OCI-LY7 (cell line): Measurements from ENCODE around the gene TAB2. TPM values are rescaled to one million over a fixed set of nuclear protein-coding genes. Genes with fewer than 3 reads are reported as not detected.

Source experiments
- BruUV-seq: library from RNA; stranded (reverse); fragments of 400-500 nt; replicated peaks from 2 replicates; lab custom pipeline; 2021; lab: Mats Ljungman, UMichigan
- CTCF ChIA-PET: fragments of 300-600 bp; sonication (Branson Sonifier 250); formaldehyde crosslinking; loops from one replicate; lab custom pipeline; 2022; ENCODE audit warnings: antibody characterized with exemption; ENCODE audit not compliant: unreplicated experiment; lab: Charles Lee
- POLR2A ChIA-PET: fragments of 300-600 bp; sonication (Branson Sonifier 250); formaldehyde crosslinking; loops from one replicate; lab custom pipeline; 2022; ENCODE audit warnings: antibody characterized with exemption; lab: Charles Lee
- DNase-seq: peaks from one replicate; pipeline ENCODE4 v3.0.0-alpha.2; 2015; ENCODE audit warnings: low spot score
- H2AFZ ChIP-seq: fragments of 200-600 bp; sonication (generic), shearing (Covaris generic); 2 replicates; pipeline ENCODE4 v1.6.1; 2014; ENCODE audit warnings: mild to moderate bottlenecking, antibody characterized with exemption, low read length, moderate library complexity
- H3K27ac ChIP-seq: fragments of 200-600 bp; sonication (generic); 2 replicates; pipeline ENCODE4 v1.5.1; 2014; ENCODE audit warnings: mixed run types, low read depth, mild to moderate bottlenecking, moderate library complexity, low read length, inconsistent platforms; ENCODE audit not compliant: poor library complexity, severe bottlenecking
- H3K36me3 ChIP-seq: fragments of 200-600 bp; sonication (generic); 2 replicates; pipeline ENCODE4 v1.6.1; 2014; ENCODE audit warnings: mild to moderate bottlenecking, antibody characterized with exemption, low read length, moderate library complexity, mixed read lengths; ENCODE audit not compliant: insufficient read depth
- H3K4me1 ChIP-seq: fragments of 200-600 bp; sonication (generic); 2 replicates; pipeline ENCODE4 v1.5.1; 2014; ENCODE audit warnings: mild to moderate bottlenecking, low read length; ENCODE audit not compliant: insufficient read depth, poor library complexity, severe bottlenecking
- H3K4me2 ChIP-seq: fragments of 200-600 bp; sonication (generic); 2 replicates; pipeline ENCODE4 v1.6.1; 2014; ENCODE audit warnings: mild to moderate bottlenecking, low read length
- H3K4me3 ChIP-seq: fragments of 200-600 bp; sonication (generic); 2 replicates; pipeline ENCODE4 v1.5.1; 2014; ENCODE audit warnings: mild to moderate bottlenecking, low read depth, low read length; ENCODE audit not compliant: poor library complexity, severe bottlenecking
- H3K79me2 ChIP-seq: fragments of 200-600 bp; sonication (generic); 2 replicates; pipeline ENCODE4 v1.6.1; 2016; ENCODE audit warnings: low read depth, mild to moderate bottlenecking, low read length, moderate library complexity, mixed read lengths; ENCODE audit not compliant: insufficient read depth
- H3K9me2 ChIP-seq: fragments of 200-600 bp; sonication (generic); 2 replicates; pipeline ENCODE4 v1.6.1; 2016; ENCODE audit warnings: mild to moderate bottlenecking, low read length, mixed read lengths; ENCODE audit not compliant: insufficient read depth
- H3K9me3 ChIP-seq: fragments of 200-600 bp; sonication (generic); 2 replicates; pipeline ENCODE4 v1.6.1; 2014; ENCODE audit warnings: mild to moderate bottlenecking, mixed run types, low read length, mixed read lengths
- H4K20me1 ChIP-seq: fragments of 200-600 bp; sonication (generic); 2 replicates; pipeline ENCODE4 v1.6.1; 2014; ENCODE audit warnings: mild to moderate bottlenecking, antibody characterized with exemption, low read length, moderate library complexity, mixed read lengths; ENCODE audit not compliant: insufficient read depth
- EZH2phosphoT487 ChIP-seq: fragments of 200-600 bp; sonication (generic); IDR thresholded peaks from 2 replicates; pipeline ENCODE4 v1.6.1; 2018; ENCODE audit warnings: low read depth, borderline replicate concordance, mild to moderate bottlenecking, mixed run types, antibody characterized with exemption, low read length, moderate library complexity, mixed read lengths
- intact Hi-C: fragments of 100-400 bp; cut with micrococcal nuclease; formaldehyde crosslinking; loops from one replicate; pipeline ENCODE4 v1.10.0; 2022; ENCODE audit not compliant: unreplicated experiment
- total RNA-seq, 2 experiments: library from RNA; depleted of rRNA in 1 of 2; stranded (reverse); fragments of >200 nt in 1 of 2; shearing (Covaris generic) in 1 of 2; gene quantifications; 2 replicates each; pipeline ENCODE4 v1.2.3, GENCODE V29; 2014 to 2022
- TF ChIP-seq, protein P1 (sequence below): fragments of 200-600 bp; sonication (generic); conservative IDR thresholded peaks from 2 replicates; pipeline ENCODE4 v1.5.1; 2014; ENCODE audit warnings: mild to moderate bottlenecking, antibody characterized with exemption, low read length, moderate library complexity, mixed read lengths

Gene TAB2
- total RNA-seq, 2 experiments from 2014 or later = 17.3 to 35.8 TPM

DNA sequence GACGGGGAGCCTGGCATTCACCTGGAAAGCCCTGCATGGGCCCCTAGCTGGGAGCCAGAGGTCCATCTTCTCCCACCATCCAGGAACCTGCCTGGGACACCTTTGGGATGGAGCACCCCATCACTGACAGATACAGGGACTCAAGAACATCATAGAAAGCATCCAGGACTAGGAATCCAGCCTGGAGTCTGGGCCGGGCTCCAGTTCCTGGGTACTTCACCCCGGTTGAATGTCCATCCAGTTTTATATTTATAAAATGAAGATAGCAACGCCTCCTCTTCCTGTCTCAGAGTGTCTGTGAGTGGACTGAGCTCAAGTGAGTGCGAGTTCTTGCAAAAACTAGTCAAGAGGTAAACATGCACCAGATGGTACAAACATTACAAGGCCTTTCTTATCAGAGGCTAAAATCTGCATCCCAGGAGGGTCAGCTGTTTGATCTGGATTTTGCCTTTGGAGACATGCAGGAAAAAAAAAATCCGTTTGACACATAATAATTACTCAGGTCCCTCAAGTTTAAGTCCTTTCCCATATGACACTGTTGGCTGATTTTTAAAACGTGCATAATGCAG lies 139.9 kb downstream of the TAB2 start:
- H3K4me1 ChIP-seq = no peaks in the 10 kb centered on the region
- no peaks in the 10 kb centered on the region for H3K79me2 ChIP-seq
- no peak overlapping the region for H3K4me3 ChIP-seq
- H3K27ac ChIP-seq = no peak overlapping the region
- ChIA-PET POLR2A (interaction anchor here (0.6 kb wide), 1 partner anchor 11 kb away, joined by 5 read pairs; no protein-coding TSS in a partner anchor), CTCF (no interaction called here)
- no peaks in the 10 kb centered on the region for H3K9me2 ChIP-seq
- BruUV-seq = no TSS peak
- H3K36me3 ChIP-seq = peaks cover 74% of the 10 kb centered on the region
- no peak overlapping the region for H2AFZ ChIP-seq
- H3K4me2 ChIP-seq = no peak overlapping the region
- H3K9me3 ChIP-seq = no peaks in the 10 kb centered on the region
- intact Hi-C loops = no loop called here
- TF ChIP-seq, protein P1, sequence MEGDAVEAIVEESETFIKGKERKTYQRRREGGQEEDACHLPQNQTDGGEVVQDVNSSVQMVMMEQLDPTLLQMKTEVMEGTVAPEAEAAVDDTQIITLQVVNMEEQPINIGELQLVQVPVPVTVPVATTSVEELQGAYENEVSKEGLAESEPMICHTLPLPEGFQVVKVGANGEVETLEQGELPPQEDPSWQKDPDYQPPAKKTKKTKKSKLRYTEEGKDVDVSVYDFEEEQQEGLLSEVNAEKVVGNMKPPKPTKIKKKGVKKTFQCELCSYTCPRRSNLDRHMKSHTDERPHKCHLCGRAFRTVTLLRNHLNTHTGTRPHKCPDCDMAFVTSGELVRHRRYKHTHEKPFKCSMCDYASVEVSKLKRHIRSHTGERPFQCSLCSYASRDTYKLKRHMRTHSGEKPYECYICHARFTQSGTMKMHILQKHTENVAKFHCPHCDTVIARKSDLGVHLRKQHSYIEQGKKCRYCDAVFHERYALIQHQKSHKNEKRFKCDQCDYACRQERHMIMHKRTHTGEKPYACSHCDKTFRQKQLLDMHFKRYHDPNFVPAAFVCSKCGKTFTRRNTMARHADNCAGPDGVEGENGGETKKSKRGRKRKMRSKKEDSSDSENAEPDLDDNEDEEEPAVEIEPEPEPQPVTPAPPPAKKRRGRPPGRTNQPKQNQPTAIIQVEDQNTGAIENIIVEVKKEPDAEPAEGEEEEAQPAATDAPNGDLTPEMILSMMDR = no peak
- TF ChIP-seq EZH2phosphoT487 = no peak
- no peaks in the 10 kb centered on the region for H4K20me1 ChIP-seq
- DNase-seq = no peak

DNA sequence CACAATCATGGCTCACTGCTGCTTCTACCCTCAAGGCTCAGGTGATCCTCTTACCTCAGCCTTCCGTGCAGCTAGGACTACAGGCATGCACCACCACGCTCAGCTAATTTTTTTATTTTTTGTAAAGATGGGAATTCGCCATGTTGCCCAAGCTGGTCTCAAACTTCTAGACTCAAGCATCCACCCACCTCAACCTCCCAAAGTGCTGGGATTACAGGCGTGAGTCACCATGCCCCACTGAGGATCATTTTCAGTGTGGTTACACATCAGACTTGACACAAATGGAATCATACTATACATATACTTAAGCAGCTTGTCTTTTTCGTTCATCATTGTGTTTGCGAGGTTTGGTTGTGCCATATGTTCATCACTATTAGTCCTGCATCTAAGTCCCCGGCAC lies 140.7 kb downstream of the TAB2 start:
- H3K4me1 ChIP-seq = no peaks in the 10 kb centered on the region
- no peaks in the 10 kb centered on the region for H4K20me1 ChIP-seq
- H2AFZ ChIP-seq = no peak overlapping the region
- ChIA-PET CTCF (no interaction called here), POLR2A (no interaction called here)
- TF ChIP-seq, protein P1 = no peak
- TF ChIP-seq EZH2phosphoT487 = no peak
- no TSS peak for BruUV-seq
- peaks cover 78% of the 10 kb centered on the region for H3K36me3 ChIP-seq
- no peaks in the 10 kb centered on the region for H3K9me3 ChIP-seq
- H3K4me2 ChIP-seq = no peak overlapping the region
- H3K9me2 ChIP-seq = no peaks in the 10 kb centered on the region
- H3K27ac ChIP-seq = no peak overlapping the region
- intact Hi-C loops = no loop called here
- no peak overlapping the region for H3K4me3 ChIP-seq
- H3K79me2 ChIP-seq = no peaks in the 10 kb centered on the region
- no peak for DNase-seq

DNA sequence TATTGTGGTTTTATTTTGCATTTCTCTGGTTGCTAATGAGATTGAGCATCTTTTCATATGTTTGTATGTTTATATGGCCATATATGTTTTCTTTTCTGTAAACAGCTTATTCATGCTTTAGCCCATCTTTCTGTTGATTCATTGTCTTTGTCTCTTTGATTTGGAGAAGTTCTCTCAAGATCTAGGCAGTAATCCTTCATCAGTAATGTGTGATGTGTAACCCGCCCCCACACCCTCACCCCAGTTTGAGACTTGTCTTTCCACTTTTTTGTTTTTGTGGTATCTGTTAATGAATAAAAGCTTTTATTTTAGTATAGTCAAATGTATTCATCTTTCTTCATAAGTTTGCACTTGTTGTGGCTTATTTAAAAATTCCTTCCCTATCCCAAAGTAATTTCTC lies 141.3 kb downstream of the TAB2 start:
- POLR2A ChIA-PET = interaction anchor here (1.0 kb wide), 1 partner anchor 24 kb away, joined by 3 read pairs; no protein-coding TSS in a partner anchor

More for the DNA sequence above, 141.3 kb downstream of the TAB2 start:
- no peak for TF ChIP-seq EZH2phosphoT487
- TF ChIP-seq, protein P1 = no peak
- Histone ChIP-seq H2AFZ (no peak overlapping the region), H4K20me1 (no peaks in the 10 kb centered on the region), H3K27ac (no peak overlapping the region), H3K79me2 (no peaks in the 10 kb centered on the region), H3K9me2 (no peaks in the 10 kb centered on the region), H3K9me3 (no peaks in the 10 kb centered on the region), H3K36me3 (peaks cover 81% of the 10 kb centered on the region), H3K4me3 (no peak overlapping the region), H3K4me2 (no peak overlapping the region), H3K4me1 (no peaks in the 10 kb centered on the region)
- CTCF ChIA-PET = interaction anchor here (1.6 kb wide), 1 partner anchor 15 kb away, joined by 3 read pairs; no protein-coding TSS in a partner anchor
- BruUV-seq = TSS peak; percentile 56
- intact Hi-C loops = no loop called here
- no peak for DNase-seq
